ENCODE data around the gene WFS1.

WFS1 gene

DNA sequence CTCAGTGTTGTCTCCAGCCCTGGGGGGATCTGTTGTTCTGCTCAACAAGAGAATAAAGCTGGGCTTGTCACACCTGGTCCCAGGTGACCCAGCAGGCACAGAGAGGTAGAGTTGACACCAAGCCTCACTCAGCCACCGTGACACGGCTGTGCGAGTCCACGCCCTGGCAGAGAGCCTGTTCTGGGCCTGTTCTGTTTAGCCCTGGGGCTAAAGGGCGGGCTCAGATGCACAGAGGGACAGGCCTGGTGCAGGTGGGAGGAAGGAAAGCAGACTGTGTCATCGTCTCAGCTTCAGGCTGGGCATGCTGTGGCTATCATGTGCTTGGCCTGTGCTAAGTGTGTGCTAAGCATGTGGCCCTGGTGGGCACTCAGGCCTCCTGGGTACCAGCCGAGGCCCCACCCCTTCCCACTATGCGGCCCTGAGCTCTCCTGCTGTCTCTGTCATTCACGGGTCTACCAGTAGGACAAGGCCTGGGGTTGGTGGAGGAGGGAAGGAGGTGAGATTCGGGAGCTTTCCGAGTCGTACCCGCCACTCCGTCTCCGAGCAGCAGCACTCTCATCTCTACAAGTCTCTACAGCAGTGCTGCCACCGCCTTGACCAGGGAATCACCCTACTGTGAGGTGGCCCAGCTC lies 10.8 kb downstream of the WFS1 start:
- DNase-seq, result no peak

GRCh38 chr4:6281436-6282313 lies 12.0 kb downstream of the WFS1 start:
- no peak for DNase-seq

- peak; percentile 55 for DNase-seq
Measured at GRCh38 chr4:6282314-6282771, 12.7 kb downstream of the WFS1 start.

DNA sequence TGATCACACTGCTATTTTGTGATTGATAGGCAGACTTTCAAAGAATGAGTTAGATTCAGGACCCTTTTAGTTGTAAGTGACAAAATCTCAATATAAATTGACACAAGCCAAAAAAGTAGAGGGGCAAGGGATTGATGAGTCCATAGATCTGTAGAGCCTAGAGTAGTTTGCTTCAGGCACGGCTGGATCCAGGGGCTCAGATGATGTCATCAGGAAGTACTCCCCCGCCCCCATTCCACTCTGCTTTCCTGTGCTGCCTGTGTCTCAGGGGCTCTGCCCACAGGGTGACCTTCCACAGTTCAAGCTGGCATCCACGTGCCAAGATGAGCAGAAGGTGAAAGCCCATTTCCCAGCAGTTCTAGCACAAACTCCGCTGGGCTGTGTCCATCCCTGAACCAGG lies 13.6 kb downstream of the WFS1 start:
- no peak for DNase-seq

DNA sequence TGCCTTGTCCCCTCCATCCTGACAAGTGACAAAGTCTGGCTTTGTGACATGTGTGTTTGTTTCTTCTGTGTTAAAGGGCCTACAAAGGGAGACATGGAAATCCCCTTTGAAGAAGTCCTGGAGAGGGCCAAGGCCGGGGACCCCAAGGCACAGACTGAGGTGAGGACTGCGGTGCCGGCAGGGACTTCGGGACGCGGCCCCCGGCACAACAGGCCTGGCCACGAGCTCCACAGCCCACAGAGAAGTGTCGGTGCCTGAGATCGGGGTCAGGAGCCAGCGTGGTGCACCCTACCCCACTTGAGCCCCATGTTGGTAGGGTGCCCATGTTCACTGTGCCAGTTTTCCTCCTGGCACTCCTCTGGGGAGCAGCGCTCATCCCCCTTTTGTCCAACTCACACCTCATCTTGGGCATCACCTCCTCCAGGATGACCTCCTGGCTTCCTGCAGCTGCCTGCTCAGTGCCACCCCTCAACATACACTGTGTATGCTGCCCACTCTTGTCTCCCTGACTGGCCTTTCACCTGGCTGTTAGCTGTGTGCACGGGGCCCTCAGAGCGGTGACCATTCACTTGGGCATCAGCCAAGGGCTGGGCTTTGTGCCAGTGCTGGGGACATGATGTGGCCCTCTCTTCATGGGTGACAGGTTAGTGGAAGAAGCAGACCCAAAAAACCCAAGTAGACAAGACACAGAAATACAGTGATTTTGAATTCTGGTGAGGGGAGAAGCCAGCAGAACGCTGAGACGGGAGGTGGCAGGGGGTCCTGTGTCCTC lies 17.6 kb downstream of the WFS1 start:
- DNase-seq, result no peak

DNA sequence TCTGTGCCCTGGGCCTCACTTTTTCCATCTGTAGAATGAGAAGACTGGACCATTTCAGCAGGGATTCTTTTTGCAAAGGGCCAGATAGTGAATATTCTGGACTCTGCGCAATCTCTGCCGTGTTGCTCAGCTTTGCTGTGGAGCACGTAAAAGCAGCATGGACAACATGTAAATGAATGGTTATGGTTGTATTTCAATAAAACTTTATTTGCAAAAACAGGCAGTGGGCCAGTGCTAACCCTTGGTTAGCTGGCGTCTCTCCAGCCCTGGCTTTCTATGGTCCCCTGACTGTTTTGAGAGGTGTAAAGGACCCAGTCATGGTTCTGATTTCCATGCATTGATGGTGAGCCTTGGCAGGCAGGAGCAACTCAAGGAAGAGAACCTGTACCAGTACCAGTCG lies 18.7 kb downstream of the WFS1 start:
- no peak for DNase-seq

- no peak for DNase-seq
Measured at GRCh38 chr4:6288871-6289270, 19.2 kb downstream of the WFS1 start.

DNA sequence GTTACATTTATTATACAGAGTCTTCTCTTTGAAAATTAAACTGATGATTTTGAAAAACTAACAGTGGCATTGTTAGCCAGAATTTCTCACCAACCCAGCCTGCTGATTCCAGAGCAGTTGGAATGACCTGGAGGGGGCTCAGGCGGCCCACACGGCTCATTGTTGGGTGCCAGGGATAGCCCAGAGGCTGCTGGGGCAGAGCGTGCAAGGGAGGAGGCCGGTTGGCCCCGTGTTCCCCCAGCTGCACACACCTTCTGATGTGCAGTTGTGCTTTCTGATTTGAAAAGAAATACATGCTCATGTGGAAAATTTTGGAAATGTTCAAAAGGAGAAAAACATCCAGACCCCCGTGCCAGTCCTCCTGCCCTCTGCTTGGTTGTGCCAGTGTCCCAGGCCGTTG lies 20.6 kb downstream of the WFS1 start:
- no peak for DNase-seq

DNA sequence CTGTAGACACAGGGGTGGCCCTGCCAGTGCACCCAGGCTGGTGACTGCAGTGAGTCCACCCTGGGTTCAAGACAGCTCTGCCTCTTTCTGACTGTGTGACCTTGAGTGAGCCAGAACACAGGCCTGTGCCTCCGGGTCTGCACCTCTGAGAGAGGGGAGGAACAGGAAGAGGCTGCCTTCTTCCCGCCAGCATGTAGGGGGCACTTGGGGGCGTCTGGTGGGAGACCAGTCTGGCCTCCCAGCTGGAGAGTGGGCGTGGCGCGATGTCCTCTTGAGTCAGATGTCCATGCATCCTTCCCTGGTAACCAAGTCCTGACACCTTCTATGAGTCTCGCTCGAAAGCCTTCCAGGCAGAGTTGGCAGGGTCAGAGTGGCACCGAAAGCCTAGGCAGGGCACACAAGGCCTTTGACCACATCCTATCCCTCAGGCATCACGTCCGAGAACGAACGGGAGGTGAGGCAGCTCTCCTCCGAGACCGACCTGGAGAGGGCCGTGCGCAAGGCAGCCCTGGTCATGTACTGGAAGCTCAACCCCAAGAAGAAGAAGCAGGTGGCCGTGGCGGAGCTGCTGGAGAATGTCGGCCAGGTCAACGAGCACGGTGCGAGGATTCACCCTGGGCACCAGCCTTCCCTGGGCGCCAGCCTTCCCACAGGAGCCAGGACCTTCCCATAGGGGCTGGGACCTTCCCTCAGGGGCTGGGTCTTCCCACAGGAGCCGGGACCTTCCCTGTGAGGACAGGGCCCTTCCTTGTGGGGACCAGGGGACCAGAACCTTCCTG lies 21.3 kb downstream of the WFS1 start:
- DNase-seq, result no peak

GRCh38 chr4:6291784-6292297 lies 22.2 kb downstream of the WFS1 start:
- no peak for DNase-seq

DNA sequence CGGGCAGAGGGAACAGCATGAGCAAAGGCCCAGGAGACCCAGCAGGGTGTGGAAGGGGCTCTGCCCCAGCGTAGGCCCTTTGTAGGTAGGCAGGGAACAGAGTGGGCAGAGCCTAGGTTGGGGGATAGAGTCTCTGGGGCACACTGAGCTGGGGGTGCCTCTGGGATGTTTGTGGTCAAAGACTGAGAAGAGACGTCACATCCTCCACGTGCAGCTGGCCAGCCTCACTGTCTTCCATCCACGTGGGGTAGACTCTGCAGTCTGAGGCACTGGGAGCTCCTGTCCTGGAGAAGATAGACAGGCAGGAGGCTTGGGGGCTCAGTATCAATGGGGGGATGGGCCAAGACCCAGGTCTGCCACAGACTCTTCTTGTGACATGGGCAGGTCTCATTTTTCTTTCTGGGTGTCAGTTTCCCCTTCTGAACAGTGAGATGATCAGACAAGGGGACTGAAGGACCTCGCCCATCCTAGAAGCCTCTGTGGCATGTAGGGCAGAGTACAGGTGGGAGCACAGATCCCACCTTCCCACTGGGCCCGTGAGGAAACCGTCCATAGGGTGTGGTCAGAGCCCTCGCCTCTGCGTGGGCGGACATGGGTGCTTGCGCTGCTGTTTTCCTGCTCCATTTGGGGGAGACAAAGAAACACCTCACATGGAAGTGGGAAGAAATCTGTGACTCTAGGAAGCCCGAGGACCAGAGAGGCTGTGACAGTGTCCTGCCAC lies 22.9 kb downstream of the WFS1 start:
- DNase-seq, result no peak

DNA sequence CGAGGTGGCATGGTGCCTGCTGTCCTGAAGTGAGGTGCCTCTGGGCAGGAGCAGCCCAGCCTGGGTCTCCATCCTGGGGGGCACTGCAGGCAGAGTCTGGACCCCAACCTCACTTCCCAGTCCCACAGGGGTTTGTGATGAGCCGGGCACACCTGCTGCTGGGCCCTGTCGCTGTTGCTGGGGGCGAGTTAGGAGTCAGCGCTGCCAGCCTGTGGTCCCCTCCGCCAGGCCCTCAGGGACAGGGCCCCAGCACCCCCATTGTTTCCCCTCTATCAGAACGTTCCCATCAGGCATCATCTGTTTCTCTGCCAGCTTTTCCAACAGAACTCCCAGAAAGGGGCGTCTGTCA lies 23.4 kb downstream of the WFS1 start:
- no peak for DNase-seq

DNA sequence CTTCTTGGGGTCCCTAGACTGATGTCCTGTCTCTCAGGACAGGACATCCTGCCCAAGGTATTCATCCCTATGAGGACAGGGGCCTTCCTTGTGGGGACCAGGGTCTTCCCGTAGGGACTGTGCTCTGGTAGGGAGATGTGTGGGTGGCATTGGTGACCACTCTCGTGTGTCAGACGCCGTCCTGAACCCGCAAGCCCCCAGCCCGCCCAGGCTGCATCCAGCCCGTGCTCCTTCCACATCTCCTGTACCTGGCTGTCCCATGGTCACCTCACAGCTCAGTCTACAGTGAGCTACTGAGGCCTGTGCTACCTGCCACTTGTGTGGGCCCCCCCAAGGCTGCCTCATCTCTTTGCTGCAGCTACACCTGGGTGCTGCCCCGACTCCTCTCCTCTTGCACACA lies 24.0 kb downstream of the WFS1 start:
- no peak for DNase-seq

DNA sequence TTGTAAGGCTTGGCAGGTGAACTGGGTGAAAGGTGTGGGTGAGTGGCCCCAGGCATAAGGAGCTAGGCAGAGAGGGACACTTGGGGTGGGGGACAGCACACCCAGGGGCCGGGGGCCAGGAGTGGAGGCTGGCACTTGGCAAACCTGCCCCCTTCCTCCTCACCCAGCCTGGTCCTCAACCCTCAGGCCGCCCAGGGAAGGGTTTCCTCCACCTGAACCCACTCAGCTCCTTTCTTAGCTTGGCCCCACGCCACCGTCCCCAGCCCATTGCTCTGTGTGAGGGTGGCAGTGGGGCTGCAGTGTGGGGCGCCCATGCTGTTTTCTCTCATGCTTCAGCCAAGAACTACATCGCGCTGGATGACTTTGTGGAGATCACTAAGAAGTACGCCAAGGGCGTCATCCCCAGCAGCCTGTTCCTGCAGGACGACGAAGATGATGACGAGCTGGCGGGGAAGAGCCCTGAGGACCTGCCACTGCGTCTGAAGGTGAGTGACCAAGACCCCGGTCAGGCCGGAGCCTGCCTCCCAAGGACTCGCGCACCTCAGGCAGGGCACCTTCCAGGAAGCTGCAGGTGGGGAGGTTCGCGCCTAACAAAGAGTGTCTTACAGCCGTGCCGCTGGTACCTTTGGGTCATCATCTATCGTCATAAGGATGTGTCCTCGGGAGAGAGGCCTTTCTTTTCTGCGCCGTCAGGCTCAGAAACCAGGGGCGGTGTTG lies 25.2 kb downstream of the WFS1 start:
- no peak for DNase-seq

DNA sequence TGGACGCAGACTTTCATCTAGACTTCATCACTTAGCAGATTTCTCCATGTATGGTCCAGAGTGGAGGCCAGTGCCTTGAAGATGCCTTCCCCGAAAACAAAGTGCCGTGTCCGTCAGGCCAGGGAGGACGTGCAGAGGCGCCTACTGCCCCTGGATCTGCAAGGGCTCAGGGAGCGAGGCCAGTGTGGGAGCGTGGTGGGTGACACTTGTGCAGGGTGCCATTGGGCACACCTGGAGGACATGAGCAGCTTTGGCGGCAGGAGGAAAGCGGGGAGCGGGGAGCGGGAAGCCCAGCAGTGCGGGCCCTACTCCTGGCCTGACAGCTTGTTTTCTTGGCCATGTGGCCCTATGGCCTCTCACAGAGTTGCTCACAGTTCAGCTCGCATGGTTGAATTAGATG lies 25.8 kb downstream of the WFS1 start:
- DNase-seq, result no peak

- no peak for DNase-seq
Measured at GRCh38 chr4:6296026-6296425, 26.4 kb downstream of the WFS1 start.

- no peak for DNase-seq
Measured at GRCh38 chr4:6297266-6297815, 27.7 kb downstream of the WFS1 start.

- no peak for DNase-seq
Measured at GRCh38 chr4:6298035-6298434, 28.4 kb downstream of the WFS1 start.

DNA sequence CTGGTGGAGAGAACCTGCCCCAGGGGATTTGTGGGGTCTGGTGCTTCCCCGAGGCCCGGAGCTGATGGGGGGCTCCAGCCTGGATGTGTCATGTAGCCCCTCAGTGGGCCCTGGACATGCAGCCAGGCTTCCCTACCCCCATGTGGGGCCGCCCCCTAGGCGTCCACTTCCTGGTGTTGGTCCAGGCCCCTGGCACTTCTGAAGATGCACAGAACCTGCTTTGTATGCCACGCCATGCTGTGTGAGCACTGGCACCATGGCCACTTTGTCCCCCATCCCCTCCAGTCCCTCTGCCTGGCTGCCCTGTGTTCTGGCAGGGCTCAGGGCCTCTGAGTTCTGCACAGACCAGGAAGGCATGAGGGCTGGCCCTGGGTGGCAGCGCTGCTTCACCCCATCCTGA lies 29.2 kb downstream of the WFS1 start:
- no peak for DNase-seq

DNA sequence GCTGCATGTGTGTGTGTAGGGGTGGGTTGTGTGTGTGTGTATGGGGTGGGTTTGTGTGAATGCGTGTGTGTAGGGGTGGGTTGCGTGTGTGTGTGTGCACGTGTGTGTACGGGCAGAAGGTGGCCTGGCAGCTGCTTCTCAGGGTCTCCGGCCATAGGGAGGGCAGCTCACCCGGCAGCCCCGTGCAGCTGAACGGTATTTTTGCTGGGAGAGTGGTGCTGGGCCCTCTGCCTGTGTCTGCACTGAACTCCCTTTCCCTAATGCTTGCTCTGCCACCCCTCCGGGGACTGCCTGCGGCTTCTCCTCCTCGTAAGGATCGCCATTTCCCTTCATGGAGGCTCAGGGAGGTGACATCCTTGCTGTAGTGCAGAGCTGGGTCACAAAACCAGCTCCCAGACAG lies 30.2 kb downstream of the WFS1 start:
- no peak for DNase-seq

GRCh38 chr4:6300359-6300758 lies 30.7 kb downstream of the WFS1 start:
- no peak for DNase-seq

All from femur (tissue), 1 donor.